ENCODE measurements around the gene HHIPL1.

The HHIPL1 gene

GRCh38 chr14:99676657-99677056, 31.7 kb downstream of the HHIPL1 start:
- DNase-seq (ENCODE audit: low read depth in 2 of 2) = no peak

- no peak for DNase-seq (ENCODE audit: low read depth in 2 of 2)
Measured at GRCh38 chr14:99677231-99678140, 32.6 kb downstream of the HHIPL1 start.

GRCh38 chr14:99678198-99678597, 33.3 kb downstream of the HHIPL1 start:
- DNase-seq (ENCODE audit: low read depth in 2 of 2) = no peak

- DNase-seq (ENCODE audit: low read depth in 2 of 2) = no peak
Measured at GRCh38 chr14:99679111-99679510, 34.2 kb downstream of the HHIPL1 start.

DNA sequence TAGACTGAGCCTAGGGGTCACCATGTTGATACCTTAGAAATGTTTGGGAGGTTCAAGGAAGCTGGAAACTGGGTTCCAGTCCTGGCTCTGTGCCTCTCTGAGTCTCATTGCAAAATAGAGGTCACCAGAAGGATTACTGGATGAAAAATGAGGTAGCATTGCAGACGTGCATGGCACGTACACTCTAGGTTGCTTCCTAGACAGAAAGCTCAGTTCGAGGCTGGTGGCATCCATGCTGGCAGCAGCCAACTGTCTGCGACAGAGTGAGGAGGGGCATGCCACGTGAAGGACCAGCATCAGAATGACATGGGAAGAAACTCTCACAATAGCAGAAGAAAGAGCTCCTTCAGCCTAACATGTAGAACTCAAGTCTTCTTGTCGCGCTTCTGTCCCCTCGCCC, 34.6 kb downstream of the HHIPL1 start:
- DNase-seq (ENCODE audit: low read depth in 2 of 2) = no peak

DNA sequence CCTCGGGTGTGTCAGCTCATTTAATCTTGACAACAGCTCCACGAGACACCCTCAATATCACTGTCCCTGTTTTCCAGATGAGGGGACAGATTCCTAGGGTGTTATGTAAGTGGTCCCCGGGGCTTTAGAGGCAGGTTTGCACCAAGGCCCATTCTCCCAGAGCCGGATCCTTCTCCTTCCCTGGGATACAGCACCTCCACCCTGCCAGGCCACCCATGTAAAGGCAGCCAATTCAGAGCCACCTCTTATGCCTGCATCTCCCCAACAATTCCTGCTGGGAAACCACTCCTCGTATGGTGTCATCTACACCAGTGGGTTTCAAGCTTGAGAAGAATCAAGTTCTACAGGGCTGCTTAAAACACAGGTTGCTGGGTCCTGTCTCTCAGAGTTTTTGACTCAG, 35.1 kb downstream of the HHIPL1 start:
- no peak for DNase-seq (ENCODE audit: low read depth in 2 of 2)

GRCh38 chr14:99681101-99681831, 36.3 kb downstream of the HHIPL1 start:
- DNase-seq (ENCODE audit: low read depth in 2 of 2) = no peak

DNA sequence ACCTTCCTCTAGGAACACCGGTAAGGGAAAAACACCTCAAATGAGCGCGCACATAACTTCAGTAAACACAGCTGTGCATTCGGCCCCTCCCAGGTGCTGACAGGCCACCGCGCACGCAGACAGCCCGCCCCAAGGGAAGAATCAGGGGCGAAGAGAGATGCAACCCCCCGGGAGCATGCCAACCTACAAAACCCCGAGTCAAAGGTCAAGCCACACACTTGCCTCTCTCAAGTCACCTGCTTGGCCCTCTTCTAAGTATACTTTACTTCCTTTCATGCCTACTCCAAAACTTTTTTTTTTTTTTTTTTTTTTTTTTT, 36.9 kb downstream of the HHIPL1 start:
- DNase-seq (ENCODE audit: low read depth in 2 of 2) = no peak

GRCh38 chr14:99682809-99683618, 38.1 kb downstream of the HHIPL1 start:
- peak; percentile 58 to 68 for DNase-seq (ENCODE audit: low read depth in 2 of 2)

DNA sequence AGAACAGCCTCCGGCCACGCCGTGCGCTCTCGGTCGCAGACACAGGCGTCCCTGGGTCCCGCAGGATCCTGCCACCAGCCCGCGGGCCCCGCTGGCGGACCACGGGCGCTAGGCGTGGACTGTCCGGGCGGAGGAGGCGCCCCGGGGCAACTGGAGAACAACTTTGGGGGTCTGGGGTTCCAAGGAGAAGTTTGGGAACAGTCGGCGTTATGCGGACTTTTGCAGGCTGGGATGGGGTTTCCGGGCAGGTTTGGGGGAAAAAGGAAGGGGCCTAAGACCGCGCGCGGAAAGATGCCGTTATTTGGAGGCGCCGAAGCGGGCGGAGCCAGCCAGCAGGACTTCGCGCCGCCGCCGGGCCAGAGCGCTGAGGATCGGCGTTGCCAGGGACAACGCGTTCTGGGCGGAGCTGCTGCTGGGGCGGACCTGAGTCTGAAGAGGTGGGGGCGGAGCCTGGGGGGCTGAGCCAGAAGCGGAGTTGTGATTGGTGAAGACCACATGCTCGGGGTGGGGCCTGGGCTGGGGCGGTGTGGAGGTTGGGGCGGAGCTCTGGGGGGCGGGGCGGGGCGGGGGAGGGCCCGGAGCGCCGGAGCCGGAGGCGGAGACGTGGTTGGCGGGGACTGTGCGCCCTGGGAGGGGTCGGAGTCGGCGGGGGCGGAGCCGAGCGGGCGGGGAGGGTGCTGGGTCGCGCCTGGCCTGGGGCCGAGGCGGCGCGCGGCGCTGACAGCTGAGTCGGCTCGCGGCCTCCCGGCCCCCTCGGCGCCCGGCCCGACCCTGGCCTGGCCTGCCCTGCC, 38.9 kb downstream of the HHIPL1 start, which contains the start of gene CYP46A1:
Gene CYP46A1, plus strand, starts transcription at position 680 of the 791 bp plus-strand sequence. CDS start 120 bp downstream, outside the sequence.
- DNase-seq (ENCODE audit: low read depth in 2 of 2) = peak; percentile 98 to 99

DNA sequence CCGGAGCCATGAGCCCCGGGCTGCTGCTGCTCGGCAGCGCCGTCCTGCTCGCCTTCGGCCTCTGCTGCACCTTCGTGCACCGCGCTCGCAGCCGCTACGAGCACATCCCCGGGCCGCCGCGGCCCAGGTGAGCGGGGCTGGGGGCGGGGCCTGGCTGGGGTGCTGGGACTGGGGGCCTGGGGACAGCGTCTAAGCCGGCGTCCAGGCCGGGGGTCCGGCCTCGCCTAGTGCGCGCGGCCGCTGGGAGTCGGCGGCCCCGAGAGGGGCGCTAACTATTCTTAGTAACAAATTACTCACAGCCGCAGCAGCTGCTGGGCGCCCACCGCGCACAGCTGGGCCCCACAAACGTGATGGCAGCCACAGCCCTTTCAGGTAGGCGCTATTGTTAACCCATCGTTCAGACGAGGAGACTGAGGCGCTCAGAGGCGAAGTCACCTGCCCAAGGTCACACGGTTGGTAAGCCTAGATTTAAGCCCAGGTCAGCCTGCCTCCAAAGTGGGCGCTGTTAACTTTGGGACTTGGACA, 39.5 kb downstream of the HHIPL1 start:
- no peak for DNase-seq (ENCODE audit: low read depth in 2 of 2)

DNA sequence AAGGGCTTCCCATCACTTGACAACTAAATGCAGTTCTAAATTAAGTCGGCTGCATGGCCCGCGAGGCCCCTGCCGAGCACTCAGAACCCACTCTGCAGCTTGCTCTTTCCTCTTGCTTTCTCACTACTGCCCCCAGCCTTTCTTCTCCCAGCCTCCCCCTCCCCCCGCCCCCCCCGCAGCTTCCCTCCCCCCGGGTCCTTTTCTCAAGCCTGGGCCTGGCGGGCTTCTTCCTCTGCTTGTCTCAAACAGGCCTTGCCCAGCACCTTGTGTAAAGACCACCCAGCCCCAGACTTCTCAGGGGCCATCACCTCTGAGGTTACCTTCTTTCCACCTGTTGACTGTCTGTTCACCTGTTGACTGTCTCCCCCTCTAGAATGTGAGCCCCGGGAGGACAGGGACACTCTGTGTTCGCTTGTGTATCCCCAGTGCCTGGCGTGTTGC, 40.2 kb downstream of the HHIPL1 start:
- DNase-seq (ENCODE audit: low read depth in 2 of 2) = no peak

DNA sequence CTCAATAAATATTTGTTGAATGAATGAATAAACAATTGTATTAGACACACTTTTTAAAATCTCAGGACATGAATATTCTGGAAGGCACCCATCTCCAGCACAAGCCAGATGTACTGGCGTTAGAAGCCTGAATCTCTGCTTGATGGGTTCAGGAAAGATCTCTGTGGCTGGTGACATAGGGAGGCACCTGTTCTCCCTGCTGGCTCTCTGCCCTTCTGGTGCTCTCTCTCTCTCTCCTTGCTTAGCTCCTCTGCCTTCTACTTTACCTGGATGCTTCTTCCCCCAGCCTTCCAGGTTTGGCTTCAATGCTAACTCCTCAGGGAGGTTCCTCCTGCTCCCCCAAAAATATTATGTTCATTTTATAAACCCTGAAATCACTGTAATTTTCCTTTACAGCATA, 40.7 kb downstream of the HHIPL1 start:
- no peak for DNase-seq (ENCODE audit: low read depth in 2 of 2)

- DNase-seq (ENCODE audit: low read depth in 2 of 2) = no peak
Measured at GRCh38 chr14:99686557-99687283, 41.8 kb downstream of the HHIPL1 start.

- DNase-seq (ENCODE audit: low read depth in 2 of 2) = peak in 1 of 2 donors; percentile 7
Measured at GRCh38 chr14:99687284-99688209, 42.6 kb downstream of the HHIPL1 start.

DNA sequence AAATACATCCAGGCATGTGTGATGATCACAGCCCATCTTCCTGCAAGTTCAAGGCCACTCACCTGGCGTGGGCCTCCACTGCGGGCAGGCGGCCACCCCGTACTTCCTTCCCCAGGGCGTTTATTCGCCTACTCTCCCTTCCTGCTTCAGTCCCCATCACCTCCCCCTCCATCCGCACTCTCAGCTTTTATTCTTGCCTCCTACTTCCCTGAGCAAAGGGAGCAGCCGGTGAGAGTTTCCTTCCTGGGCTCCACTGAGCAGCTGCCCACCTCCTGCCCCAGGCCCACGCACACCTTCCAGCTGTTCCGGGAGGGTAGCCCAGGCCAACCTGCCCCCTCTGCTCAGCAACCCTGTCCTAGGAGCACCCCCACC, 43.3 kb downstream of the HHIPL1 start:
- DNase-seq (ENCODE audit: low read depth in 2 of 2) = no peak

- DNase-seq (ENCODE audit: low read depth in 2 of 2) = no peak
Measured at GRCh38 chr14:99688629-99689028, 43.7 kb downstream of the HHIPL1 start.

DNA sequence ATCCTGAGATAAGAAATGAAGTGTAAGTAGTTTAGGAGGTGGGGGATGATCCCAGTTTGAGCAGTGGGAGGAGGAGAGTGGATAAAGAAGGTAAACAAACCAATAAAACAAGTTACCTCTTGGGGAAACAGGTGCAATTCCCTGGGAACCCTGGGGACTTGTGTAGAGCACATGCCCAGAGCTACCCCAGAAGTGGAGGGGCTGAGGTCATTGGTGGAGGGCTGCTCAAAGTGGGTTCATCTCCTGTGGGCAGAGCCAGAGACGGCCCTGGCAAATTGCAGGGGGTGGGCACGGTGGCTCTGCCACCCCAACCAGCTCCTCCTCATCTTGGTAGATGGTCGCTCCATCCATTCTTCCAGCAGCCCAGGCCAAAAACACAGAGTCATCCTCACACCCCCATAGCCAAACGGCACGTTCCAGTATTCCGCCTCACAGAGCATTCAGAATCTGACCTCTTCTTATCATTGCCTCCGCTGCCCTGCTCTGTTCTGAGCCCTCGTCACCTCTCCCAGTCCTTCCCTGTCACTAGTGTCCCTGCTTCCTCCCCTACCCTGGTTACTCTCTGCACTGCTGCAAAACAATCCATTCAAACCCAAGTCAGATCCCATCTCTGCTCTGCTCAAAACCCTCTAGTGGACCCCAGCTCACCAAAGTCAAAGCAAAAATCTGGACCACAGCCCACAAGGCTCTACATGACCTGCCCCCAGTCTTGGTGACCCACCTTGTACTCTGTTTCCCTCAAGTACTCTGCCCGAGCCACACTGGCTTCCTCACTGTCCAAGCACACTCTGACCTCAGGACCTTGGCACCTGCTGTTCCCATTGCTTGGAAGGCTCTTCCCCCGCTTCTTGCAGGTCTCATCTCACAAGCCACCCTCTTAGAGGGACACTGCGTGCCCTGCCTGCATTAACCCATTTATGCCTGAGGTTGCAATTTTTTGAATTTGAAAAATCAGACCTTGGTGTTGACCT, 44.6 kb downstream of the HHIPL1 start:
- no peak for DNase-seq (ENCODE audit: low read depth in 2 of 2)
